GM03348 (cell line): ENCODE measurements around the gene RIMKLB.
"Not testable (repeated sequence)": the region's sequence is repeated elsewhere in the genome, so short reads cannot be mapped to it uniquely, and the experiment has no call there.

Source experiments
- DNase-seq: peaks from one replicate; pipeline ENCODE4 v3.0.0; 2012; ENCODE audit warnings: low spot score

Gene RIMKLB

DNA sequence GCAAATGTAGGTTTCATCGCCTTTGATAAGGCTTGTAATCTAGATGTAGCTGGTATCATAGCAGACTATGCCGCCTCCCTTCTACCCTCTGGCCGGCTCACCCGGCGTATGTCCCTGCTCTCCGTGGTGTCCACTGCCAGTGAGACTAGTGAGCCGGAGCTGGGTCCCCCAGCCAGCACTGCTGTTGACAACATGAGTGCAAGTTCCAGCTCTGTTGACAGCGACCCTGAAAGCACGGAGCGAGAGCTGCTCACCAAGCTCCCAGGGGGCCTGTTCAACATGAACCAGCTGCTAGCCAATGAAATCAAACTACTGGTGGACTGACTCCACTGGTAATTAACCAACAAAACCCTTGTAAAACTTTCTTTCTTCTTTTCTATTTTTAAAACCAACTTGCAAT, 75.7 kb downstream of the RIMKLB start:
- no peak for DNase-seq

- no peak for DNase-seq
Measured at GRCh38 chr12:8779281-8779680, 81.5 kb downstream of the RIMKLB start.

GRCh38 chr12:8779862-8780261, 82.1 kb downstream of the RIMKLB start:
- no peak for DNase-seq

- peak; percentile 27 for DNase-seq
Measured at GRCh38 chr12:8780389-8780788, 82.6 kb downstream of the RIMKLB start.

- no peak for DNase-seq
Measured at GRCh38 chr12:8781381-8782127, 83.8 kb downstream of the RIMKLB start.

DNA sequence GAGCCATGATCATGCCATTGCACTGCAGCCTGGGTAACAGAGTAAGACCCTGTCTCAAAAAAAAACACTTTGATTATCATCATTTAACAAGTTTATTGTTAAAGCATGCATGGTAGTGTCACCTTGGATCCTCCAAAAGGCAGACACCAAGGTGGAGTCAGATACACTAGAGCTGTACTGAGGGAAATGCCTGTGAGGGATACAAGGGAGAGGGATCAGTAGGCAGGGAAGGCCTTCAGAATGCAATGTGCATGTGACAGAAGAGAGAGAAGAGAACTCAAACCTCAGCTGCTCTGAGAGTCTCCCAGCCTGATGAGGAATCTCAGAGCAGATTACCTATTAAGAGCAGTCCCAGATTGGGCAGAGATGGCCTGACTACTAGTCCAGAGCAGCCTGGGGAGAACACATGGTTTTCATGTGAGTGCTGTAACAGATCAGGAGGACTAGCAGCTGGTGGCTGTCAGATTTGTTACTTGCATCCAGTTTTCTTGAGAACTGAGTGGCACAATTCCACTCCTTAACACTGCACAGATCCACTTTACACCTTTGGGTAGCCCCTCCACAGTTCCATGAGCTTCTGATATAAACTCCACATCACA, 86.6 kb downstream of the RIMKLB start:
- no peak for DNase-seq

DNA sequence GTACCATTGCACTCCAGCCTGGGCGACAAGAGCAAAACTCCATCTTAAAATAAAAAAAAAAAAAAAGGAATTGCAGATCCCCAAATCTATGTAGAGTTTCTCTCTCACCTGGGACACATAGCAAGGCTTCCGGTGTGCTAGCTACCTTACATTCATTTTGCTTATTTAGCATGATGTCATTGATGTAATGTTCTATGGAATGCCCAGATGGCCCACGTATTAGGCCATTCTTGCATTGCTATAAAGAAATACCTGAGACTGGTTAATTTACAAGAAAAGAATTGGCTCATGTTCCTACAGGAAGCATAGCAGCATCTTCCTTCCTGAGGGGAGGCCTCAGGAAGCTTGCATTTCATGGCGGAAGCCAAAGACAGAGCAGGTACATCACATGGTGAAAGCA, 87.7 kb downstream of the RIMKLB start:
- DNase-seq, result no peak

GRCh38 chr12:8787206-8787605, 89.4 kb downstream of the RIMKLB start:
- DNase-seq, result not testable (repeated sequence)

DNA sequence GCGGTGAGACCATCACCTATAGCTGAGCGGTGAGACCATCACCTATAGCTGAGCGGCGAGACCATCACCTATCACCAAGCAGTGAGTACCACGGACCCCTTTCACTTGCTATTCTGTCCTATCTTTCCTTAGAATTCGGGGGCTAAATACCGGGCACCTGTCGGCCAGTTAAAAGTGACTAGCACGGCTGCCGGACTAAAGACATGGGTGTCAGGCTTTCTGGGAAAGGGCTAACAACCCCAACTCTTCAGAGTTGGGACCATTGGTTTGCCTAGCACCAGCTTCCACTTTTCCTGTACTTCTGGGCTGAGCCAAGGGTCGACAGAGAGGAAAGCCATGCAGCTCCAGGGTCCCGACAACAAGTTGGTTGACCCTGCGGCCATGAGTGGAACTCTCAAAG, 90.9 kb downstream of the RIMKLB start:
- DNase-seq, result not testable (repeated sequence)

DNA sequence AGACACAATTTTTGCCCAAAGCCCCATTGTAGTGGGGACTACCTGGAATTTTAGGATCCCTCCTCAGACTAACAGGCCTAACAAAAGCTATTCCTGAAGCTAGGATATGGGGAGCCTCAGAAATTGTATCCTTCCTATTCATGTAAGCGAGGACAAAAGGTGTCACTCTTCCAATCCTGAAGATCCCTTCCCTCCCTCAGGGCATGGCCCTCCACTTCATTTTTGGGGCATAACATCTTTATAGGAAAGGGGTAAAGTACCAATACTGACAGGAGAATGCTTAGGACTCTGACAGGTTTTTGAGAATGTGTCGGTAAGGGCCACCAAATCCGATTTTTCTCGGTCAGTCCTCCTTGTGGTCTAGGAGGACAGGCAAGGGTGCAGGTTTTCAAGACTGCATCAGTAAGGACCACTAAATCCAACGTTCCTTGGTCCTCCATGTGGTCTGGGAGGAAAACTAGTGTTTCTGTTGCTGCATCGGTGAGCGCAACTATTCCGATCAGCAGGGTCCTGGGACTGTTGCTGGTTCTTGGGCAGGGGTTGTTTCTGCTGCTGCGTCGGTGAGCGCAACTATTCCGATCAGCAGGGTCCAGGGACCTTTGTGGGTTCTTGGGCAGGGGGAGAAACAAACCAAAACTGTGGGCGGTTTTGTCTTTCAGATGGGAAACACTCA, 91.7 kb downstream of the RIMKLB start:
- DNase-seq, result not testable (repeated sequence)

GRCh38 chr12:8793226-8793625, 95.4 kb downstream of the RIMKLB start:
- not testable (repeated sequence) for DNase-seq

GRCh38 chr12:8794611-8795010, 96.8 kb downstream of the RIMKLB start:
- not testable (repeated sequence) for DNase-seq

GRCh38 chr12:8796831-8797626, 99.2 kb downstream of the RIMKLB start:
- no peak for DNase-seq

DNA sequence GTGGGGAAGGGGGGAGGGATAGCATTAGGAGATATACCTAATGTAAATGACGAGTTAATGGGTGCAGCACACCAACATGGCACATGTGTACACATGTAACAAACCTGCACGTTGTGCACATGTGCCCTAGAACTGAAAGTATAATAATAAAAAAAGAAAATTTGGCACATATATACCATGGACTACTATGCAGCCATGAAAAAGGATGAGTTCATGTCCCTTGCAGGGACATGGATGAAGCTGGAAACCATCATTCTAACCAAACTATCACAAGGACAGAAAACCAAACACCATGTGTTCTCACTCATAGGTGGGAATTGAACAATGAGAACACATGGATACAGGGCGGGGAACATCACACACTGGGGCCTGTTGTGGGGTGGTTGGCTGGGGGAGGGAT, 103.4 kb downstream of the RIMKLB start:
- not testable (repeated sequence) for DNase-seq

DNA sequence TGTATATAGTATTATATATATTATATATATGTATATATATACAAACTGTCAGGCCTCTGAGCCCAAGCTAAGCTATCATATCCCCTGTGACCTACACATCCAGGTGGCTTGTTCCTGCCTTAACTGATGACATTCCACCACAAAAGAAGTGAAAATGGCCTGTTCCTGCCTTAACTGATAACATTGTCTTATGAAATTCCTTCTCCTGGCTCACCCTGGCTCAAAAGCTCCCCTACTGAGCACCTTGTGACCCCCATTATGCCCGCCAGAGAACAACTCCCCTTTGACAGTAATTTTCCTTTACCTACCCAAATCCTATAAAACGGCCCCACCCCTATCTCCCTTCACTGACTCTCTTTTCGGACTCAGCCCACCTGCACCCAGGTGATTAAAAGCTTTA, 107.0 kb downstream of the RIMKLB start:
- DNase-seq, result not testable (repeated sequence)

DNA sequence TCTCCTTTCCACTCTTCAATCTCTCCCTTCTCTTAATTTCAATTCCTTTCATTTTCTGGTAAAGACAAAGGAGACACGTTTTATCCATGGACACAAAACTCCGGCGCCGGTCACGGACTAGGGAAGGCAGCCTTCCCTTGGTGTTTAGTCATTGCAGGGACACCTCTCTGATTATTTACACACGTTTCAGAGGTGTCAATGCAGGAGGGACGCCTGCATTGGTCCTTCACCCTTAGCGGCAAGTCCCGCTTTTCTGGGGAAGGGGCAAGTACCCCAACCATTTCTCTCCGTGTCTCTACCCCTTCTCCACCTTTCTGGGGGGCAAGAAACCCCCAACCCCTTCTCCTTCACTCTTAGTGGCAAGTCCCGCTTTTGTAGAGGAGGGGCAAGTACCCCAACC, 107.7 kb downstream of the RIMKLB start:
- DNase-seq, result not testable (repeated sequence)

DNA sequence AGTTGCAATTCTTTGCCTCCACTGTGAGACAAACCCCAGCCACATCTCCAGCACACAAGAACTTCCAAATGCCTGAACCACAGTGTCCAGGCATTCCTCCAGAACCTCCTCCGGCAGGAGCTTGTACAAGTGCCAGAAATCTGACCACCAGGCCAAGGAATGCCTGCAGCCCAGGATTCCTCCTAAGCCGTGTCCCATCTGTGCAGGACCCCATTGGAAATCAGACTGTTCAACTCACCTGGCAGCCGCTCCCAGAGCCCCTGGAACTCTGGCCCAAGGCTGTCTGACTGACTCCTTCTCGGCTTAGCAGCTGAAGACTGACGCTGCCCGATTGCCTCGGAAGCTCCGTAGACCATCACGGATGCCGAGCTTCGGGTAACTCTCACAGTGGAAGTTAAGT, 109.3 kb downstream of the RIMKLB start:
- not testable (repeated sequence) for DNase-seq

DNA sequence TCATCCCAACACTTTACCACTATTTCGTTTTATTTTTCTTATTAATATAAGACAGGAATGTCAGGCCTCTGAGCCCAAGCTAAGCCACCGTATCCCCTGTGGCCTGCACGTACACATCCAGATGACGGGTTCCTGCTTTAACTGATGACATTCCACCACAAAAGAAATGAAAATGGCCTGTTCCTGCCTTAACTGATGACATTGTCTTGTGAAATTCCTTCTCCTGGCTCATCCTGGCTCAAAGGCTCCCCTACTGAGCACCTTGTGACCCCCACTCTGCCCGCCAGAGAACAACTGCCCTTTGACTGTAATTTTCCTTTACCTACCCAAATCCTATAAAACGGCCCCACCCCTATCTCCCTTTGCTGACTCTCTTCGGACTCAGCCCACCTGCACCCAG, 112.3 kb downstream of the RIMKLB start:
- not testable (repeated sequence) for DNase-seq

DNA sequence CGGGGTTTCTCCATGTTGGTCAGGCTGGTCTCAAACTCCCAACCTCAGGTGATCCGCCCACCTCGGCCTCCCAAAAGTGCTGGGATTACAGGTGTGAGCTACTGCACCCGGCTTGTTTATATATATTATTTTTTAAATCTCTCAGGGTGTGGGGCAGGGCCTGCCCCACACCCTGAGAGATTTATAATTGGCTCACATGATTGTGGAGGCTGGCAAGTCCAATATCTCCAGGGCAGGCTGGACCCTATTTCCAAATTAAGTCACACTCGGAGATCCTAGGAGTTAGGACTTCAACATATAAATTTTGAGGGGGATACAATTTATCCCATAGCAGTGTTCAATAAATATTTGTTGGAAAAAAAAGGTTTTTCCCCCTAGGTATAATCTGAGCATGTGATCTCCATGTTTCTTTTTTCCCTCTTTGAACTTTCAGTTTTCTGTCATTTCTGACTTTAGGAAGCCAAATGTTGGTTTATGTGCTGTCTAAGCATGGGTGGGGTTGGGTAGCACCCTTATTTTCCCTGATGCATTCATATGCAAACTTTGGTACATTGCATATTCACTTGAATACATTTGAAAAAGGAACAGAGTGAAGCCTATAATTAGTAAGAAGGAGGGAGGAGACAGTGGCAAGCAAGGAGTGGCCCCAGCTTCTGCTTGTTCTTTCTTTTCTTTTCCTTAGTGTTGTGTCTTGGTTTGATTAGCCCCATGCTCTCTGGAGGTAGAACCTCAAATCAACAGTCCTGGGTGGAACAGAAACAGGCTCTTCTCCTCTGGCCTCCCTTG, 116.0 kb downstream of the RIMKLB start:
- DNase-seq, result no peak

DNA sequence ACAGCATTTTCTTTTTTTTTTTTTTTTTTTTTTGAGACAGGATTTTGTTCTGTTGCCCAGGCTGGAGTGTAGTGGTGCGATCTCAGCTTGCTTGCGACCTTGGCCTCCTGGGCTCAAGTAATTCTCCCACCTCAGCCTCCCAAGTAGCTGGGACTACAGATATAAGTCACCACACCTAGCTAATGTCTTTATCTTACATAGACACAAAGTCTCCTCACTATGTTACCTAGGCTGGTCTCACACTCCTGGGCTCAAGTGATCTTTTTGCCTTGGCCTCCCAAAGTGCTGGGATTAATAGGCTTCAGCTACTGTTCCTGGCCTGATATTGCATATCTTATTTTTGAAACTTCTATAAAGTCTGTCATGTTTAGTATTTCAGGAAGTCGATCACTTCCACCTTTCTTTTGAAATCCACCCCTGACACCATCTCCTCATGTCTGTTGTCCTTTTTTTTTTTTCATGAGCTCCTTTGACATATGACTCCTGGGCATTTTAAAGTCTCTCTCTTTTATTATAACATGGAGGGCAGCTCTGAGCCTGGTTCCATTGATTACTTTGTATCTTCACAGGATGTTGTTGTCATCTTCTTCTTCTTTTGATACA, 118.8 kb downstream of the RIMKLB start:
- DNase-seq, result no peak

- DNase-seq, result peak; percentile 31
Measured at GRCh38 chr12:8817856-8818255, 120.1 kb downstream of the RIMKLB start.
